ENCODE data around the gene PRR23A. TPM values are rescaled to one million over a fixed set of nuclear protein-coding genes. Genes with fewer than 3 reads are reported as not detected.

The PRR23A gene
- total RNA-seq, 1 donor from 2014 or later, result not detected

GRCh38 chr3:138974462-138974861 is 31.6 kb downstream of the PRR23A start:
- DNase-seq (ENCODE audit: low spot score), result no peak
- peaks cover 4% of the 10 kb centered on the region for H3K27me3 Mint-ChIP-seq (ENCODE audit: unreplicated experiment)
- no peak for TF ChIP-seq CTCF (IDR thresholded peaks at IDR 0.05; ENCODE audit: unreplicated experiment)
- H3K27ac Mint-ChIP-seq (ENCODE audit: unreplicated experiment), result no peak overlapping the region
- no peak overlapping the region for H3K4me3 Mint-ChIP-seq (ENCODE audit: unreplicated experiment)
- H3K36me3 Mint-ChIP-seq (ENCODE audit: low read depth, unreplicated experiment), result no peaks in the 10 kb centered on the region
- H3K9me3 Mint-ChIP-seq (ENCODE audit: unreplicated experiment), result no peaks in the 10 kb centered on the region
- H3K4me1 Mint-ChIP-seq (ENCODE audit: unreplicated experiment), result no peaks in the 10 kb centered on the region

- TF ChIP-seq CTCF (IDR thresholded peaks at IDR 0.05; ENCODE audit: unreplicated experiment), result no peak
- H3K9me3 Mint-ChIP-seq (ENCODE audit: unreplicated experiment), result no peaks in the 10 kb centered on the region
- no peak for DNase-seq (ENCODE audit: low spot score)
- H3K27me3 Mint-ChIP-seq (ENCODE audit: unreplicated experiment), result peaks cover 3% of the 10 kb centered on the region
- H3K4me3 Mint-ChIP-seq (ENCODE audit: unreplicated experiment), result no peak overlapping the region
- H3K36me3 Mint-ChIP-seq (ENCODE audit: low read depth, unreplicated experiment), result no peaks in the 10 kb centered on the region
- no peak overlapping the region for H3K27ac Mint-ChIP-seq (ENCODE audit: unreplicated experiment)
- no peaks in the 10 kb centered on the region for H3K4me1 Mint-ChIP-seq (ENCODE audit: unreplicated experiment)
Observed at GRCh38 chr3:138972941-138973340, 33.1 kb downstream of the PRR23A start.

GRCh38 chr3:138971766-138972320 is 34.2 kb downstream of the PRR23A start:
- Mint-ChIP-seq H3K27ac (ENCODE audit: unreplicated experiment) (no peak overlapping the region), H3K4me3 (ENCODE audit: unreplicated experiment) (no peak overlapping the region), H3K27me3 (ENCODE audit: unreplicated experiment) (peaks cover 5% of the 10 kb centered on the region), H3K36me3 (ENCODE audit: low read depth, unreplicated experiment) (no peaks in the 10 kb centered on the region), H3K9me3 (ENCODE audit: unreplicated experiment) (no peaks in the 10 kb centered on the region), H3K4me1 (ENCODE audit: unreplicated experiment) (no peaks in the 10 kb centered on the region)
- no peak for DNase-seq (ENCODE audit: low spot score)
- no peak for TF ChIP-seq CTCF (IDR thresholded peaks at IDR 0.05; ENCODE audit: unreplicated experiment)

- no peak for TF ChIP-seq CTCF (IDR thresholded peaks at IDR 0.05; ENCODE audit: unreplicated experiment)
- H3K4me3 Mint-ChIP-seq (ENCODE audit: unreplicated experiment), result no peak overlapping the region
- peaks cover 3% of the 10 kb centered on the region for H3K36me3 Mint-ChIP-seq (ENCODE audit: low read depth, unreplicated experiment)
- no peak overlapping the region for H3K27ac Mint-ChIP-seq (ENCODE audit: unreplicated experiment)
- H3K9me3 Mint-ChIP-seq (ENCODE audit: unreplicated experiment), result no peaks in the 10 kb centered on the region
- peaks cover 3% of the 10 kb centered on the region for H3K27me3 Mint-ChIP-seq (ENCODE audit: unreplicated experiment)
- peaks cover 21% of the 10 kb centered on the region for H3K4me1 Mint-ChIP-seq (ENCODE audit: unreplicated experiment)
- no peak for DNase-seq (ENCODE audit: low spot score)
Observed at GRCh38 chr3:138964923-138965322, 41.1 kb downstream of the PRR23A start.

GRCh38 chr3:138964264-138964663 is 41.8 kb downstream of the PRR23A start:
- H3K27me3 Mint-ChIP-seq (ENCODE audit: unreplicated experiment), result peaks cover 3% of the 10 kb centered on the region
- H3K9me3 Mint-ChIP-seq (ENCODE audit: unreplicated experiment), result no peaks in the 10 kb centered on the region

More at GRCh38 chr3:138964264-138964663, 41.8 kb downstream of the PRR23A start:
- peaks cover 21% of the 10 kb centered on the region for H3K4me1 Mint-ChIP-seq (ENCODE audit: unreplicated experiment)
- DNase-seq (ENCODE audit: low spot score), result no peak
- no peak overlapping the region for H3K4me3 Mint-ChIP-seq (ENCODE audit: unreplicated experiment)
- H3K36me3 Mint-ChIP-seq (ENCODE audit: low read depth, unreplicated experiment), result peaks cover 3% of the 10 kb centered on the region
- no peak for TF ChIP-seq CTCF (IDR thresholded peaks at IDR 0.05; ENCODE audit: unreplicated experiment)
- H3K27ac Mint-ChIP-seq (ENCODE audit: unreplicated experiment), result no peak overlapping the region

All from endothelial cell (in vitro differentiated cells).